Chondrocyte (in vitro differentiated cells): ENCODE measurements around the gene SLC41A3. TPM values are rescaled to one million over a fixed set of nuclear protein-coding genes. Genes with fewer than 3 reads are reported as not detected.
A peak's percentile ranks its signal among the peaks of the same experiment; 100 is the strongest.

Experiments used
- DNase-seq: peaks from one replicate; pipeline ENCODE4 v3.0.0; 2021; ENCODE audit warnings: mixed read lengths, low spot score
- H3K27ac Mint-ChIP-seq: one replicate; pipeline ENCODE4 v1.8.0; 2021; ENCODE audit warnings: mild to moderate bottlenecking, moderate library complexity, mixed read lengths; ENCODE audit not compliant: unreplicated experiment
- H3K27me3 Mint-ChIP-seq: 2 replicates; pipeline ENCODE4 v1.8.0; 2021; ENCODE audit warnings: low read depth, mixed read lengths
- H3K36me3 Mint-ChIP-seq: 2 replicates; pipeline ENCODE4 v1.8.0; 2021; ENCODE audit warnings: low read depth, mixed read lengths
- H3K4me1 Mint-ChIP-seq: 2 replicates; pipeline ENCODE4 v1.8.0; 2021; ENCODE audit warnings: low read depth, mild to moderate bottlenecking, mixed read lengths
- H3K4me3 Mint-ChIP-seq: one replicate; pipeline ENCODE4 v1.8.0; 2021; ENCODE audit warnings: mild to moderate bottlenecking, moderate library complexity, mixed read lengths; ENCODE audit not compliant: unreplicated experiment
- H3K9me3 Mint-ChIP-seq: 2 replicates; pipeline ENCODE4 v1.8.0; 2021; ENCODE audit warnings: low read depth, mixed read lengths
- long read RNA-seq: library from polyadenylated mRNA; stranded (forward); transcript quantifications from one replicate; pipeline ENCODE4 v2.0.0, GENCODE V29; 2021
- total RNA-seq: library from RNA; stranded (reverse); gene quantifications from 3 replicates; pipeline ENCODE4 v1.2.1, GENCODE V29; 2021
- TF ChIP-seq, protein P1 (sequence below): fragments of 200-600 bp; sonication (generic); IDR thresholded peaks from 2 replicates; pipeline ENCODE4 v1.5.0; 2021; ENCODE audit warnings: antibody characterized with exemption, mild to moderate bottlenecking, moderate library complexity

Gene SLC41A3
- total RNA-seq, result 38.5 to 51.9 TPM (median 43.2 TPM) in 3 replicates
- long read RNA-seq, transcript SLC41A3-201 (12 exons, 1,797 nt), result minor isoform, 5 of 52 reads
- long read RNA-seq, transcript SLC41A3-203 (11 exons, 2,169 nt), result major isoform, 23 of 52 reads
- long read RNA-seq, partial matches to known transcripts, result 10 of 52 reads
- long read RNA-seq, other reads (novel, unspliced or antisense), result 14 of 52 reads

DNA sequence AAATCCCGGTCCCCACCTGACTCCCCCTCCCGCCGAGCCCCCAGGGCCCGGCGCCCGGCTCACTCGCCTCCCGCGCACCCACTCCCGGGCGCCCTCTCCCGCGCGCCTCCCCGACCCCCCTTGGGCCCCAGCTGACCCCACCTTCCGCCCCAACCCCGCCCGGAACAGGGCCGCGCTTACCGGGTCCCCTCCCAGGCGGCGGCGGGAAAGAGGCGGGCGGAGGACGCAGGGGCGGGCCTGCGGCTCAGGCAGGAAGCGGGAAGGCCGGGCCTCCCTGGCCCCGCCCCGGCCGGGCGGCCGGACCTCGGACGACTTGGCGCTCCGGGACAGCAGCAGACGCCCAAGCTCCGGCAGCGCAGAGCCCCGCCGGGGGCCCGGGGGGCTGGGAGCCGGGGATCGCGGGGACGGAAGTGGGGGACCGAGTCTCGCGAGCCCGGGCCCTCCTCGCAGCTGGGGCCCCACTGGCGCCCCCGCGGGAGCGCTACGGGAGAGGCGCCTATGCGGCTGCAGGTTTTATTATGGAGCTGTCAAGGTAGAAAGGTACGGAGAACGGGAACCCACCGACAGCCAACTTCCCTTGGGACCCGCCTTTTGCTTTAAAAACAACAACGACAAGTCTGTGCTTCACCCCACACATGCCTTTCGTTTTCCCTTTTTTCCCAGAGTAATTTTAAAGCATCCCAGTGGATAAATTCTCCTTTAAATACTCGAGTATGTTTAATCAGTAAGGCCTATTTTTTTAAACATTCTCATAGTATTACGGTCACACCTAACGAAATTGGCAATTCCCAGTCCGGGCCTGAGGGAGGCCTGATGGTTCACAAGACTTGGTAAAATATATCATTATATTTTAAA lies at the start of gene SLC41A3:
Gene SLC41A3, minus strand, starts transcription at position 212 of the 855 bp plus-strand sequence. CDS start 15,905 bp downstream, outside the sequence.
- Mint-ChIP-seq H3K36me3 (no peaks in the 10 kb centered on the region), H3K27me3 (no peaks in the 10 kb centered on the region), H3K4me3 (peak within 1 kb of the TSS; percentile 81), H3K27ac (peak within 1 kb of the TSS; percentile 54), H3K9me3 (peaks cover 5% of the 10 kb centered on the region), H3K4me1 (peaks cover 14% of the 10 kb centered on the region)
- TF ChIP-seq, protein P1, sequence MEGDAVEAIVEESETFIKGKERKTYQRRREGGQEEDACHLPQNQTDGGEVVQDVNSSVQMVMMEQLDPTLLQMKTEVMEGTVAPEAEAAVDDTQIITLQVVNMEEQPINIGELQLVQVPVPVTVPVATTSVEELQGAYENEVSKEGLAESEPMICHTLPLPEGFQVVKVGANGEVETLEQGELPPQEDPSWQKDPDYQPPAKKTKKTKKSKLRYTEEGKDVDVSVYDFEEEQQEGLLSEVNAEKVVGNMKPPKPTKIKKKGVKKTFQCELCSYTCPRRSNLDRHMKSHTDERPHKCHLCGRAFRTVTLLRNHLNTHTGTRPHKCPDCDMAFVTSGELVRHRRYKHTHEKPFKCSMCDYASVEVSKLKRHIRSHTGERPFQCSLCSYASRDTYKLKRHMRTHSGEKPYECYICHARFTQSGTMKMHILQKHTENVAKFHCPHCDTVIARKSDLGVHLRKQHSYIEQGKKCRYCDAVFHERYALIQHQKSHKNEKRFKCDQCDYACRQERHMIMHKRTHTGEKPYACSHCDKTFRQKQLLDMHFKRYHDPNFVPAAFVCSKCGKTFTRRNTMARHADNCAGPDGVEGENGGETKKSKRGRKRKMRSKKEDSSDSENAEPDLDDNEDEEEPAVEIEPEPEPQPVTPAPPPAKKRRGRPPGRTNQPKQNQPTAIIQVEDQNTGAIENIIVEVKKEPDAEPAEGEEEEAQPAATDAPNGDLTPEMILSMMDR, result peak; percentile 78
- DNase-seq, result no peak

DNA sequence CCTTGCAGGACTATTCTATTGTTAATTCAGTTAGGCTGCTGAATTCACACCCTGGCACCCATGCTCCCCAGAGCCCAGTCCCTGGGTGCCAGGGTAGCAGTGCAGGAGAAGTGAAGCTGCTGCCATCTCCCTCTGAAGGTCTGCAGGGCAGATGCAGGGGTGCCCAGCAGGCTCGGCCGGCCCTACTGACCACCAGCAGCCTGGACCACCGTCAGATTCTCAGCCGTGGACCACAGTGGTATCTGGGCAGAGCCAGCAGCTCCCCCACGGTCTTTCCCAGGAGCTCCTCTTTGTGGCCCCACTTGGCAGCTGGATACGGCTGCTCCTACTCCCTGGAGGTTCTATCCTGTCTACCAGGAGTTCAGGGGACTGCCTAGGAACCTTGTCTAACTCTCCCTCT lies 49.7 kb upstream of the SLC41A3 start:
- no peaks in the 10 kb centered on the region for H3K9me3 Mint-ChIP-seq
- H3K27ac Mint-ChIP-seq, result no peak overlapping the region
- TF ChIP-seq, protein P1, result no peak
- no peak overlapping the region for H3K4me3 Mint-ChIP-seq
- no peaks in the 10 kb centered on the region for H3K36me3 Mint-ChIP-seq
- DNase-seq, result peak; percentile 66
- H3K27me3 Mint-ChIP-seq, result peaks cover 20% of the 10 kb centered on the region
- H3K4me1 Mint-ChIP-seq, result no peaks in the 10 kb centered on the region

DNA sequence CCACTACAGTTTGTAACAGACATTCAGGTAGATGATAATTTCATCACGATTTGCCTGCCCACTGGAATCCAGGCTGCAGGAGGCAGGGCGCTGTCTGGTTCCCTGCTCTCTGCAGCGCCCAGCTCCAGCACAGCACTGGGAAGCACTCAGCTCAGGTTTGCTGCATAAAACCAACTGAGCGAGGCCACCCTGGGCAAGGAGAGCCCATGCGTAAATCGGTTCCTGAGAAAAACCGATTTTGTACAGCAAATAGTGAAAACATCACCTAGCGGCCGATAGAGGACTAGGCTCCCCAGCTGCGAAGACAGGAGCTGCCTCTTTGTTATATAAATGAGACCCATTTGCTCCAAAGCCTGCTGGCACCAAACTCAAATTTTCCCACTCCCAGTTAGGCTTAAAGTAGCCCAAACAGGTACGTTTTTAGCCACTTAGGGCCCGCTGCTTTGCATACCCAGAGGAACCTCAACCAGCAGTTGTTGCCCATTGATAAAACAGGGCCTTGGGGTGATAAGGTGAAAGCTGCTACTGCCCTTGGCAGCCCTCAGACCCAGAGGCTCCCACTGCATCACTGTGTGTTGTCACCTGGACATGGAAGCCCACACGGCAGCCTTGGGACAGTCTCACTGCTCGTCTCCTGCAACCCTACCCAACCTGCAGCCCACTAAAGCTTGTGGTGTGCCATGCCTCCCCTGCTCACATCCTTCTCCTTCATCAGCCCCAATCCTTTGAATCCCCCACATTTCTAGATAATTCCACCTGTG lies 49.0 kb upstream of the SLC41A3 start:
- peaks cover 17% of the 10 kb centered on the region for H3K27me3 Mint-ChIP-seq
- TF ChIP-seq, protein P1, result peak; percentile 64
- H3K36me3 Mint-ChIP-seq, result no peaks in the 10 kb centered on the region
- no peaks in the 10 kb centered on the region for H3K4me1 Mint-ChIP-seq
- DNase-seq, result peak; percentile 51
- no peak overlapping the region for H3K27ac Mint-ChIP-seq
- H3K9me3 Mint-ChIP-seq, result no peaks in the 10 kb centered on the region
- H3K4me3 Mint-ChIP-seq, result no peak overlapping the region

DNA sequence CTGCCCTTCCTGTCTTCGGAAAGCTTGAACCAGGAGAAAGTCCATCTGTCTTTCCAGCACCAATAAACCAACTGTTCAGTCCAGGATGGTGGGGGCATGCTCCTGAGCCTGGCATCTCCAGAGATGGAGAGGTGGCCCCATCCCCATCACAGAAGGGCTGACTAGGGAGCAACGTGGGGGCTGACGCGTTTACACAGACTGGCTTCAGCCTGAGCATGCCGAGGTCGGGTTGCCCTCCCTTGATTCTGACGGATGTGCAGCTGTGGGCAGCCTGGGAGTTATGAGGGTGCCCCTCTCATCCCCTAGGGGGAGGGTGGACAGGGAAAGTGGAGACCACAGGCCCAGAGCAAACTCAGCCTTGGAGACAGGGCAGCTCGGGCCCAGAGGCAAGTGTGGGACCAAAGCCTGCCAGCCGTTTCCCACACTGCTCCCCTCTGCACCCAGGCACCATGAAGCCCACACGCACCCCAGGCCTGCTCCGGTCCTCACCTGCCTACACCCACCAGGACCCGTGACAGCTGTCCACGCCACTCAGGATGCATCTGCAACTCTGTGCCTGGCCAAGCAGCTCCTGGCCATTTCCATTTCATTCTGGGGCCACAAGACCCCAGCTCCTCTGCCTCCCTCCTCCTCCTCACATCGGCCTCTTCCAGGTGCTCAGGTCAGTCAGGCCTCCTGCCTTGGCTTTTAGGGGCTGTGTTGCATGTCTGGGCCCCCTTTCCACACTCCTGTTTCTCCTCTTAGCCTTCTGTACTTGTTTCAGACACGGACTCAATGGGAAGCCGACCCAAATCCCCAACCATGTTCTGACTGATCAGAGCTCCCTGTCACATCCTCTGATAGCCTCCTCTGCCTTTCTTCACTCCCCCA lies 48.2 kb upstream of the SLC41A3 start:
- Mint-ChIP-seq H3K36me3 (no peaks in the 10 kb centered on the region), H3K27me3 (peaks cover 16% of the 10 kb centered on the region), H3K27ac (no peak overlapping the region), H3K4me1 (no peaks in the 10 kb centered on the region), H3K9me3 (no peaks in the 10 kb centered on the region), H3K4me3 (no peak overlapping the region)
- DNase-seq, result peak; percentile 72
- TF ChIP-seq, protein P1, result no peak
